K562 treated with DMSO at 1 percent for 48 hours (cell line): ENCODE measurements around the gene TBC1D22B. TPM values are rescaled to one million over a fixed set of nuclear protein-coding genes. Genes with fewer than 3 reads are reported as not detected.

Experiments used
- total RNA-seq: library from RNA; unstranded; fragments of 300-600 nt; gene quantifications from 2 replicates; pipeline ENCODE4 v1.2.3, GENCODE V29; 2022; ENCODE audit warnings: low replicate concordance; ENCODE audit errors: extremely low read depth

The TBC1D22B gene, protein sequence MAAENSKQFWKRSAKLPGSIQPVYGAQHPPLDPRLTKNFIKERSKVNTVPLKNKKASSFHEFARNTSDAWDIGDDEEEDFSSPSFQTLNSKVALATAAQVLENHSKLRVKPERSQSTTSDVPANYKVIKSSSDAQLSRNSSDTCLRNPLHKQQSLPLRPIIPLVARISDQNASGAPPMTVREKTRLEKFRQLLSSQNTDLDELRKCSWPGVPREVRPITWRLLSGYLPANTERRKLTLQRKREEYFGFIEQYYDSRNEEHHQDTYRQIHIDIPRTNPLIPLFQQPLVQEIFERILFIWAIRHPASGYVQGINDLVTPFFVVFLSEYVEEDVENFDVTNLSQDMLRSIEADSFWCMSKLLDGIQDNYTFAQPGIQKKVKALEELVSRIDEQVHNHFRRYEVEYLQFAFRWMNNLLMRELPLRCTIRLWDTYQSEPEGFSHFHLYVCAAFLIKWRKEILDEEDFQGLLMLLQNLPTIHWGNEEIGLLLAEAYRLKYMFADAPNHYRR
- total RNA-seq = not detected in 2 replicates

DNA sequence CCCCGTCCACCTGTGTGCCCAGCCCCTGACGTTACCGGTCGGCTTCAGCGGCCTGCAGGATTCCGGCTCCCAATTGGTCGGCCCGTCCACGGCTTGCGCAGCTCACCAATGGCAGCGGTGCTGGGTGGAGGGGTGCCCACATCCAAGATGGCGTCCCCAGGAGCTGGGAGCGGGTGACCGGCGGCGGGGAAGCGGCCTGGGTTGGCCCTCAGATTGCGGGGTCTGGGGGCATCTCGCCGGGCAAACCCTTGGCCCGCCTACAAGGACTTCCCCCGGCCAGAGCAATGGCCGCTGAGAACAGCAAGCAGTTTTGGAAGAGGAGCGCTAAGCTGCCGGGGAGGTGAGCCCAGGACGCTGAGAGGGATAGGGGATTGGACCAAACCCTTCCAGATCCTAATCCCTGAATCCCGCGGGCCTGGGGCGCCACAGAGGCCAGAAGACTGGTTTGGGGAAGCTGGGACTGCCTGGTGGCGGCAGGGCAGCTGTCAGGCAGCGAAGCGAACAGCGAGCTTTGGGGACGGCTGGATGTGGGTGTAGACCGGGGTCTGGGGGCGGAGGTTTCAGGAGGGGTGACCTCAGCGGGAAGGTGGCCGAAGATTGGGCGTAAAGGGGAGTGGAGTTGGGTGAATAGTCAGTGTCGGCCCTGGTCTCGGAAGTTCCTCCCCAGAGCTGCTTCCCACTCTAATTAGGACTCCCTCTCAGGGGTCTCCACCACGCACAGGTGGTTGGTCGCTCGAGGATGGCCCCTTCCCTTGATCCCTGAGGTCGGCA is at the start of gene TBC1D22B, which contains the start of gene TMEM217:
TBC1D22B (plus strand) TSS at position 139 of the 771 bp plus-strand sequence; CDS start at position 285, 146 bp downstream.
TMEM217 (minus strand) TSS at position 511 of the 771 bp plus-strand sequence. CDS start 39,114 bp downstream, outside the sequence.

DNA sequence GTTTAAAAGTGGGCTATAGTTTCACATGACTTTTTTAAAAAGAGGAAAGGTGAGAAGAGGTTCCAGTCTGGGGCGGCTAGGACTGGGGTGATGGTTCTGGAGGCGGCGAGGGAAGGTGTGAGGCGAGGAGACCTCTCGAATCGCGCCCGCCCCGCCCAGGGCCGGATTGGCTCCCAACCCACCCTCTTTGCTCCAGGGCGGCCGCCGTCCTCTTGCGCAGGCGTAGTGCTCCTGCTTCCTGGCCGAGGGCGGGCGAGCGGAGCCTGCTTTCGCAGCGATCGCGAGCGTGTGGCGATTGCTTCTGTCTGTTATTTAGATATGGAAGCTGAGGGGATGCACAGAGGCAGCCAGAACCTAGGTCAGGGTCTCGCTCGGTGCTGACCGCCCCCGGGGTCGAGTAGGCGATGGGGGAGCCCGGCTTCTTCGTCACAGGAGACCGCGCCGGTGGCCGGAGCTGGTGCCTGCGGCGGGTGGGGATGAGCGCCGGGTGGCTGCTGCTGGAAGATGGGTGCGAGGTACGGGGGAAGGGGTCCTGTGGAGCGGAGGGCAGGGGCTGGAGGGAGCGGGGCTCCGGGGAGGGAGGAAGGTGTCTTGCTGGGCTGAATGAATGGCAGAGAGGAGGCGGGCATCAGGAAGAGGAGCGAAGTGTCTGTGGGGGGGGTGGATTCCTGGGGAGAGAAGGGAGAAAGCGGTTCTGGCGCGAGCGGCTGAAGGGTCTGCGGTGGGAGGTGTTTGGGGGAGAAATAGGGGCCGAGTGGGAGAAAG is 96.4 kb downstream of the TBC1D22B start, which contains the start of gene RNF8:
RNF8 (plus strand) TSS at position 223 of the 765 bp plus-strand sequence; CDS start at position 405, 182 bp downstream.

Other genes starting within 250 kb of the TBC1D22B start
- 492 and 623 TPM in 2 replicates for gene PIM1, start 87.6 kb upstream of the TBC1D22B start, total RNA-seq
- not detected in 2 replicates for gene TMEM217, start 372 bp downstream of the TBC1D22B start, total RNA-seq
- not detected in 2 replicates for gene RNF8, start 96.2 kb downstream of the TBC1D22B start, total RNA-seq
- not detected in 2 replicates for gene CMTR1, start 175.4 kb downstream of the TBC1D22B start, total RNA-seq
- not detected in 2 replicates for gene CCDC167, start 242.1 kb downstream of the TBC1D22B start, total RNA-seq